Measurements from ENCODE around the gene ADAMTSL1.

ADAMTSL1 gene

GRCh38 chr9:18851069-18851795, 377.3 kb downstream of the ADAMTSL1 start:
- H3K9me3 ChIP-seq (ENCODE audit: control insufficient read depth in 2 of 2, low read length in 2 of 2), result no peaks in the 10 kb centered on the region
- H3K27ac ChIP-seq (ENCODE audit: low read depth in 2 of 2, low read length in 2 of 2), result peak overlapping the region in 1 of 2 donors; percentile 57
- H3K4me3 ChIP-seq (ENCODE audit: low read length in 2 of 2), result no peak overlapping the region
- no peaks in the 10 kb centered on the region for H3K36me3 ChIP-seq (ENCODE audit: control insufficient read depth in 2 of 2, insufficient read depth in 2 of 2, low read length in 2 of 2)
- H3K4me1 ChIP-seq (ENCODE audit: control insufficient read depth in 2 of 2, insufficient read depth in 2 of 2, low read length in 2 of 2), result peaks cover 0 to 38% of the 10 kb centered on the region in 2 donors
- H3K27me3 ChIP-seq (ENCODE audit: control insufficient read depth in 2 of 2, insufficient read depth in 2 of 2, low read length in 2 of 2), result no peaks in the 10 kb centered on the region
- no peak overlapping the region for H3K9ac ChIP-seq (ENCODE audit: low read depth in 1 of 2, low read length in 2 of 2)

- Histone ChIP-seq H3K36me3 (ENCODE audit: control insufficient read depth in 2 of 2, insufficient read depth in 2 of 2, low read length in 2 of 2) (no peaks in the 10 kb centered on the region), H3K4me1 (ENCODE audit: control insufficient read depth in 2 of 2, insufficient read depth in 2 of 2, low read length in 2 of 2) (peaks cover 0 to 4% of the 10 kb centered on the region in 2 donors), H3K4me3 (ENCODE audit: low read length in 2 of 2) (no peak overlapping the region), H3K9me3 (ENCODE audit: control insufficient read depth in 2 of 2, low read length in 2 of 2) (no peaks in the 10 kb centered on the region), H3K27ac (ENCODE audit: low read depth in 2 of 2, low read length in 2 of 2) (no peak overlapping the region), H3K27me3 (ENCODE audit: control insufficient read depth in 2 of 2, insufficient read depth in 2 of 2, low read length in 2 of 2) (no peaks in the 10 kb centered on the region), H3K9ac (ENCODE audit: low read depth in 1 of 2, low read length in 2 of 2) (no peak overlapping the region)
These were observed 381.7 kb downstream of the ADAMTSL1 start for GRCh38 chr9:18855656-18856055.

GRCh38 chr9:18857334-18857733, 383.4 kb downstream of the ADAMTSL1 start:
- no peak overlapping the region for H3K27ac ChIP-seq (ENCODE audit: low read depth in 2 of 2, low read length in 2 of 2)
- no peak overlapping the region for H3K4me3 ChIP-seq (ENCODE audit: low read length in 2 of 2)
- no peaks in the 10 kb centered on the region for H3K36me3 ChIP-seq (ENCODE audit: control insufficient read depth in 2 of 2, insufficient read depth in 2 of 2, low read length in 2 of 2)

GRCh38 chr9:18857769-18858168, 383.8 kb downstream of the ADAMTSL1 start:
- Histone ChIP-seq H3K4me1 (ENCODE audit: control insufficient read depth in 2 of 2, insufficient read depth in 2 of 2, low read length in 2 of 2) (no peaks in the 10 kb centered on the region), H3K27me3 (ENCODE audit: control insufficient read depth in 2 of 2, insufficient read depth in 2 of 2, low read length in 2 of 2) (no peaks in the 10 kb centered on the region), H3K4me3 (ENCODE audit: low read length in 2 of 2) (no peak overlapping the region), H3K27ac (ENCODE audit: low read depth in 2 of 2, low read length in 2 of 2) (no peak overlapping the region), H3K9me3 (ENCODE audit: control insufficient read depth in 2 of 2, low read length in 2 of 2) (no peaks in the 10 kb centered on the region), H3K9ac (ENCODE audit: low read depth in 1 of 2, low read length in 2 of 2) (no peak overlapping the region), H3K36me3 (ENCODE audit: control insufficient read depth in 2 of 2, insufficient read depth in 2 of 2, low read length in 2 of 2) (no peaks in the 10 kb centered on the region)

More at GRCh38 chr9:18857334-18857733, 383.4 kb downstream of the ADAMTSL1 start:
- no peaks in the 10 kb centered on the region for H3K9me3 ChIP-seq (ENCODE audit: control insufficient read depth in 2 of 2, low read length in 2 of 2)
- no peaks in the 10 kb centered on the region for H3K4me1 ChIP-seq (ENCODE audit: control insufficient read depth in 2 of 2, insufficient read depth in 2 of 2, low read length in 2 of 2)
- no peaks in the 10 kb centered on the region for H3K27me3 ChIP-seq (ENCODE audit: control insufficient read depth in 2 of 2, insufficient read depth in 2 of 2, low read length in 2 of 2)
- H3K9ac ChIP-seq (ENCODE audit: low read depth in 1 of 2, low read length in 2 of 2), result no peak overlapping the region

- Histone ChIP-seq H3K4me1 (ENCODE audit: control insufficient read depth in 2 of 2, insufficient read depth in 2 of 2, low read length in 2 of 2) (no peaks in the 10 kb centered on the region), H3K9ac (ENCODE audit: low read depth in 1 of 2, low read length in 2 of 2) (no peak overlapping the region), H3K27me3 (ENCODE audit: control insufficient read depth in 2 of 2, insufficient read depth in 2 of 2, low read length in 2 of 2) (no peaks in the 10 kb centered on the region), H3K9me3 (ENCODE audit: control insufficient read depth in 2 of 2, low read length in 2 of 2) (no peaks in the 10 kb centered on the region), H3K4me3 (ENCODE audit: low read length in 2 of 2) (no peak overlapping the region), H3K27ac (ENCODE audit: low read depth in 2 of 2, low read length in 2 of 2) (no peak overlapping the region), H3K36me3 (ENCODE audit: control insufficient read depth in 2 of 2, insufficient read depth in 2 of 2, low read length in 2 of 2) (no peaks in the 10 kb centered on the region)
These were observed 387.9 kb downstream of the ADAMTSL1 start for GRCh38 chr9:18861609-18862544.

- Histone ChIP-seq H3K27me3 (ENCODE audit: control insufficient read depth in 2 of 2, insufficient read depth in 2 of 2, low read length in 2 of 2) (no peaks in the 10 kb centered on the region), H3K27ac (ENCODE audit: low read depth in 2 of 2, low read length in 2 of 2) (no peak overlapping the region), H3K9me3 (ENCODE audit: control insufficient read depth in 2 of 2, low read length in 2 of 2) (no peaks in the 10 kb centered on the region), H3K36me3 (ENCODE audit: control insufficient read depth in 2 of 2, insufficient read depth in 2 of 2, low read length in 2 of 2) (no peaks in the 10 kb centered on the region), H3K4me1 (ENCODE audit: control insufficient read depth in 2 of 2, insufficient read depth in 2 of 2, low read length in 2 of 2) (no peaks in the 10 kb centered on the region), H3K4me3 (ENCODE audit: low read length in 2 of 2) (no peak overlapping the region), H3K9ac (ENCODE audit: low read depth in 1 of 2, low read length in 2 of 2) (no peak overlapping the region)
These were observed 389.8 kb downstream of the ADAMTSL1 start for GRCh38 chr9:18863791-18864190.

GRCh38 chr9:18864516-18864915, 390.6 kb downstream of the ADAMTSL1 start:
- H3K27ac ChIP-seq (ENCODE audit: low read depth in 2 of 2, low read length in 2 of 2), result no peak overlapping the region

GRCh38 chr9:18865542-18865941, 391.6 kb downstream of the ADAMTSL1 start:
- H3K4me3 ChIP-seq (ENCODE audit: low read length in 2 of 2), result no peak overlapping the region
- no peak overlapping the region for H3K27ac ChIP-seq (ENCODE audit: low read depth in 2 of 2, low read length in 2 of 2)
- no peaks in the 10 kb centered on the region for H3K27me3 ChIP-seq (ENCODE audit: control insufficient read depth in 2 of 2, insufficient read depth in 2 of 2, low read length in 2 of 2)
- no peak overlapping the region for H3K9ac ChIP-seq (ENCODE audit: low read depth in 1 of 2, low read length in 2 of 2)
- no peaks in the 10 kb centered on the region for H3K36me3 ChIP-seq (ENCODE audit: control insufficient read depth in 2 of 2, insufficient read depth in 2 of 2, low read length in 2 of 2)
- no peaks in the 10 kb centered on the region for H3K4me1 ChIP-seq (ENCODE audit: control insufficient read depth in 2 of 2, insufficient read depth in 2 of 2, low read length in 2 of 2)
- H3K9me3 ChIP-seq (ENCODE audit: control insufficient read depth in 2 of 2, low read length in 2 of 2), result peaks cover 0 to 3% of the 10 kb centered on the region in 2 donors

More at GRCh38 chr9:18864516-18864915, 390.6 kb downstream of the ADAMTSL1 start:
- Histone ChIP-seq H3K4me3 (ENCODE audit: low read length in 2 of 2) (no peak overlapping the region), H3K9me3 (ENCODE audit: control insufficient read depth in 2 of 2, low read length in 2 of 2) (peaks cover 0 to 3% of the 10 kb centered on the region in 2 donors), H3K9ac (ENCODE audit: low read depth in 1 of 2, low read length in 2 of 2) (no peak overlapping the region), H3K4me1 (ENCODE audit: control insufficient read depth in 2 of 2, insufficient read depth in 2 of 2, low read length in 2 of 2) (no peaks in the 10 kb centered on the region), H3K27me3 (ENCODE audit: control insufficient read depth in 2 of 2, insufficient read depth in 2 of 2, low read length in 2 of 2) (no peaks in the 10 kb centered on the region), H3K36me3 (ENCODE audit: control insufficient read depth in 2 of 2, insufficient read depth in 2 of 2, low read length in 2 of 2) (no peaks in the 10 kb centered on the region)

GRCh38 chr9:18866121-18866831, 392.3 kb downstream of the ADAMTSL1 start:
- Histone ChIP-seq H3K4me1 (ENCODE audit: control insufficient read depth in 2 of 2, insufficient read depth in 2 of 2, low read length in 2 of 2) (no peaks in the 10 kb centered on the region), H3K36me3 (ENCODE audit: control insufficient read depth in 2 of 2, insufficient read depth in 2 of 2, low read length in 2 of 2) (no peaks in the 10 kb centered on the region), H3K4me3 (ENCODE audit: low read length in 2 of 2) (no peak overlapping the region), H3K9ac (ENCODE audit: low read depth in 1 of 2, low read length in 2 of 2) (no peak overlapping the region), H3K27me3 (ENCODE audit: control insufficient read depth in 2 of 2, insufficient read depth in 2 of 2, low read length in 2 of 2) (no peaks in the 10 kb centered on the region), H3K9me3 (ENCODE audit: control insufficient read depth in 2 of 2, low read length in 2 of 2) (peaks cover 0 to 3% of the 10 kb centered on the region in 2 donors), H3K27ac (ENCODE audit: low read depth in 2 of 2, low read length in 2 of 2) (no peak overlapping the region)
